GM18867 (cell line): Measurements from ENCODE around the gene INPP5F.
"Not testable (repeated sequence)": the region's sequence is repeated elsewhere in the genome, so short reads cannot be mapped to it uniquely, and the experiment has no call there.

Experiments used
- ATAC-seq: cut with Tn5 transposase; IDR thresholded peaks from one replicate; pipeline ENCODE4 v1.9.1; 2021; ENCODE audit warnings: mild to moderate bottlenecking, moderate library complexity; ENCODE audit not compliant: unreplicated experiment

The INPP5F gene

DNA sequence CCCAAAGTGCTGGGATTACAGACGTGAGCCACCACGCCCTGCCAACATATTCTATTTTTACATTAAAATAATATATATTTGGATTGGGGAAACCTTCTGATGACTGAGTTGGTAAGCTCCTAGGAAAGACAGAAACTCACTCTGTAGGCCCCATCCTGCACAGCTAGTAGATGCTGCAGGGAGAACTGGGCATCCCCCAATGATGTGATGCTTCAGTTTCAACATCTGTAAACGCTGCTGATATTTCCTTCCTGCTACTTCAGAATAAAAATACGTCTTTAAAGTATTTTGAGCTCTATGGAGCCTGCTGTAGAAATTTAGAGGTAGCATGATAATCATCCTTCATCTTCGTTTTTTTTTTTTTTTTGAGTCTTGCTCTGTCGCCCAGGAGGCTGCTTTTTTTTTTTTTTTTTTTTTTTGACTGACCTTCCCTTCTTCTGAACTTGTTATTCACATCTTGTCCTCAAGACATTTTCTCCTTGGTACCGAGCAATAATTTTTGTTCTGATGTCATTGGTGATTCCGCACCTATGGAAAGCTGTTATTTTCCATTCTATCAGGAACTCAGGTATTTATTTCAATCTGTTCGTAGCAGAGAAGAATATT, 21.8 kb upstream of the INPP5F start:
- ATAC-seq, result no peak

DNA sequence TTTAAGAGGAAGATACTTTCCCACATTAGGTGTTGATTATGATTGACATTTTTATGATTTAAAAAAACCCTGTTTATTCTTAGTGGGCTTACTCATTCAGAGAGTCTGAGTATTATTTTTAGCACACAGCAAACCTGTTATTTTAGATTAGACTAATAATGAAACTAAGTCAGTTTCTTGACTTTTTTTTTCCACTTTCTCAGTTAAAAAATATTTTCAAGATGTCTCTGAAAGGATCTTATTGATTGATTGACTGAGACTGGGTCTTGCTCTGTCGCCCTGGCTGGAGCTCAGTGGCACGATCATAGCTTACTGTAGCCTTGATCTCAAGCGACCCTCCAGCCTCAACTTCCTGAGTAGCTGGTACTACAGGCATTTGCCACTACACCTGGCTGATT, 20.4 kb upstream of the INPP5F start:
- peak; percentile 48 for ATAC-seq

DNA sequence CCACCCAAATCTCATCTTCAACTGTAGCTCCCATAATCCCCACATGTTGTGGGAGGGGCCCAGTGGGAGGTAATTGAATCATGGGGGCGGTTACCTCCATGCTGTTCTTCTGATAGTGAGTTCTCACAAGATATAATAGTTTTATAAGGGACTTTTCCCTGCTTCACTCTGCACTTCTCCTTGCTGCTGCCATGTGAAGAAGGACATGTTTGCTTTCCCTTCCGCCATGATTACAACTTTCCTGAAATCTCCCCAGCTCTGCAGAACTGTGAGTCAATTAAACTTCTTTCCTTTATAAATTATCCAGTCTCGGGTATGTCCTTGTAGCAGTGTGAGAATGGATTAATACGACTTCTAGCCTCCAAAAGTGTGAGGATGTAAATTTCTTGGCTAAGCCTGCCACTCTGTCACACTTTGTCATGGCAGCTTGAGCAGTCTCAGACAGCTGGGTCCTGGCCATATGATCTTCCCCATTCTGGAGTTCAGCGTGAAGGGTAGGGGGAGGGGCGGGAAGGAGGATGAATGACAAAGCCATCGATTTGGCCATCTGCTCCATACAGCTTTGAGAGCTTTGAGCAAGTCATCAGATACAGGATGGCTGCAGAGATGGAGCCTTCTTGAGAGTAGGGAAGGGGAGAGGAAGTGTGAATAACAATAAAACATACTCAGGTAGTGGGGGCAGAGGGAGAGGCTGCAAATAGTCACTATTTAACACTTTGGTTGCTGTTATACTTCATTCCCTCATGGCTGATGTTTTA, 19.1 kb upstream of the INPP5F start:
- ATAC-seq, result no peak

DNA sequence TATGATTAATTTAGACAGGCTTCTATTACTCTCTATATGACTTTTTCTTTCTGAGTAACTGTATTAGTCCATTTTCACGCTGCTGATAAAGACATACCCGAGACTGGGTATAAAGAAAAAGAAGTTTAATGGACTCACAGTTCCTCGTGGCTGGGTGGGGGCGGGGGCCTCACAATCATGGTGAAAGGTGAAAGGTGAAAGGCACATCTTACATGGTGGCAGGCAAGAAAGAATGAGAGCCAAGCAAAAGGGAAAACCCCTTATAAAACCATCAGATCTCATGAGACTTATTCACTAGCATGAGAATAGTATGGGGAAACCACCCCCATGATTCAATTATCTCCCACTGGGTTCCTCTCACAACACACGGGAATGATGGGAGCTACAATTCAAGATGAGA, 18.5 kb upstream of the INPP5F start:
- not testable (repeated sequence) for ATAC-seq

DNA sequence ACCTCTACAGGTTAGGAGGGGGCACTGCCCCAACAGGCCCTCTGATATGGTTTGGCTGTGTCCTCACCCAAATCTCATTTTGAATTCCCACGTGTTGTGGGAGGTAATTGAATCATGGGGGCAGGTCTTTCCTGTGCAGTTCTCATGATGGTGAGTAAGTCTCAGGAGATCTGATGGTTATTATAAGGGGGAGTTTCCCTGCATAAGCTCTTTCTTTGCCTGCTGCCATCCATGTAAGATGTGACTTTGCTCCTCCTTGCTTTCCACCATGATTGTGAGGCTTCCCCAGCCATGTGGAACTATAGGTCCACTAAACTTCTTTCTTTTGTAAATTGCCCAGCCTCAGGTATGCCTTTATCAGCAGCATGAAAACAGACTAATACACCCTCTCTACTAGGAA, 14.9 kb upstream of the INPP5F start:
- not testable (repeated sequence) for ATAC-seq

DNA sequence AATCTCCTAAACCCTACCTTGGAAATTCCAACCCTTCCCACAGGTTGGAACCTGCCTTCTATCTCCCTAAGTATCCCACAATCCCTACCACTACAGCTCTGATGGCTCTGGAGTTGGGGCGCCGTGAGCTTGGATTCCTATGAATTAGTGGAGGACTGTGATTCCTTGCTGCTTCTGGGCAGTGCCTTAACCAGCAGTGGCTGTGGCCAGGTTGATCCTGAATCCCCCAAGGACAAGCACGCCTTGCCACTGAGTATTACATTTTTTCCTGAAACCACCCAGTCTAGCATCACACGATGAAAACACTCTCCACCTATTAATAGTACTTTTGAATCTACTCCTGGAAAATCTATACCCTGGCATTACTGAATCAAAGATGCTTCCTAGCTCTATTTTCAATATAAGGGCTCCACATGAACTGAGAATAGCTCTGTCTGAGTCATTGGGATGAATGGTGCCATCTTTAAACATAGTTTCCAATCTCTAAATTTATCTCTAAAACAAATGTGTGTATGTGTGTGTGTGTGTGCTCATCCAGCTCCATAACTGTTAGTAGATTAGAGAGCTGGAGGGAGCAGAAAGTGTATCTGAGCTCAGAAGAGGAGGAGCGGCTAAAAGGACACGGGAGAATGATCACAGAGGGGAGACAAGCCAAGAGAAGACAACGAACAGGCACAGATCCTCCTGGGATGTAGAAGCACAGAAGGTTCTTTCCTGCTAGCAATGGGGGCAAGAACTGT, 11.9 kb upstream of the INPP5F start:
- ATAC-seq, result no peak

DNA sequence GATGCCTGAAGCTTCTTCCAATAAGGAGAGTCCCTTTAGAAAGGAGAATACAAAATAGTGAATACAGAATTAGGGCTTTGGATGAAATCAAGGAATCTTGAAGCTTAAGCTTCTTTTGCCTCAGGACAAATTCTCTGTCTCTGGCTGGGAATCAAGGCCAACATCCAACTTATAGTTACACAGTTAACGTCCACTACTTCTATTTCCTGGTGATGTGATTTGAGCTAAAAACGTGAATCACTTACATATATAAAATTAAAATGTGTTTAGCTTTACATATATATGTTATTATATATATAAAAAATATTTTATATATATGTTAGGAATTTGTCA, 11.4 kb upstream of the INPP5F start:
- ATAC-seq, result no peak

DNA sequence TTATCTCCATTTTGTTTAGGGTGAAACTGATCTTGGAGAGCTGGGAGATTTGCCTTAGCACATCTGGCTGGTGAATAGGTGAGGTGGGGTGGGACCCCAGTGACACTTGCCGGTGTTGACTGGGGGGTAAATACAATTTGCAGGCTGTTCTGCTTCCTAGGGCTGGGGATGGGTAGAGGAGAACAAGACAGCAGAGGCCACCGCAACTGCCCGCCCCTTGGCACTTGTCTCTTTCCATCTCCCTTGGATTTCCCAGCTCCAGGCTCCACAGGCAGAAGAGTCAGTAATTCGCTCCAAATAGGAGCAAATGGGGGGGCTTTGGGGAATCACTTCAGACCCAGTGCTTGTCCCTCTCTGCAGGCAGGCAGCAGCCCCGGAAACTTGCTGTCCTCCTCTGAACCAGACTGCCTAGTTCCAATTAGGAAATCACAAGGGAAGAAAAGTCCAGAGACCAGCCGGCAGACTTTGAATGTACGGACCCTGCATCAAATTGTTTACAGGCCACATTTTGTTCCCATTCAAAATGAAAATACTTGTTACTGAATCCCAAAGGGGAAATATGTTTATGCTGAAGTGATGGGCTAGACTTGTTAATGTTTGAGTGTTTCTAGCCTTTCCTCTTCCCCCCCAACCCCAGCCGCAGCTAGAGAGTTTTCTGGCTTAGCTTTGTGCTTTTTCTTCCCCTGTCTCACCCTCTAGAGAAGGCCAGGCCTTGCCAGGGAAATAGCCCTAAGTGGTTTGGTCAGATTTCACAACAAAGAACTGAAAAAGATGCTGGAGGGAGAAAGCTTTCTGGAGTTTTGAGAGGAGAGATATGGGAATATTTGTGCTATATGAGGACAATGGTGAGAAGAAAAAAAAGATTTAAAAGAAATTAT, 10.0 kb upstream of the INPP5F start:
- ATAC-seq, result no peak

DNA sequence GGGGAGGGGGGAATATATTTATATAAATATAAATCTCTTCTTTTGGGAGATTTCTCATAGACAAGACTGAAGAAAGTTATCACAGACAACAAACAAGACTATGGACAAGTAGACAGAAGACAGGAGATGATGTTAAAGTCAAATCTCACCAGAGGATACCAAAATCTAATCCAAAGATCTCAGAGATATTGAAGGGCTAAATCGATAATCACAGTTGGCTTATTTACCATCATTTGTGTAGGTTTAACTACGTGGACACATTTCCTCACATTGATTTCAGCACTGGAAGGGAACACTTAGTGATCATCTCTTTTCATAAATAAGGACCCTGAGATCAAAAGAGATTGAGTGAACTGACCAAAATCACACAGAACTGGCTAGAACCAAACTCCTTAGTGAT, 2.7 kb upstream of the INPP5F start:
- no peak for ATAC-seq

DNA sequence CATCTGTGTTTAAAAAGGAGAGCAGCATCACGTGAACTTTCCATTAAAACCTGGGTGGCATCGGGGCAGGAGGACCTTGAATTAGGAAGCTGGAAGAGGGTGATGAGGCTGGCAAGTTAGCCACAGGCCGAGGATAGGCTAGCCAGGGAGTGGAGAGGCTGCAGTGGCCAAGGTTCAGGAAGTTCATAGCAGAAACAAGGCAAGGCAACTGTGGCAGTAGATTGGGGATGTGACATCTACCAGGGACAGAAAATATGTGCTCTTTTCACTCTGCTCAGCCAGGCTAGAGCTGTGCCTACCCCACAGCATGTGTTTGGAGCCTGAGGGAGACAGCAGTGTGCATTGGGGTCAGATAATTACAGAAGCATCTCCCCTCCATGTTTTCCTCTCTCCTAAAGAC, 2.2 kb upstream of the INPP5F start:
- ATAC-seq, result no peak

DNA sequence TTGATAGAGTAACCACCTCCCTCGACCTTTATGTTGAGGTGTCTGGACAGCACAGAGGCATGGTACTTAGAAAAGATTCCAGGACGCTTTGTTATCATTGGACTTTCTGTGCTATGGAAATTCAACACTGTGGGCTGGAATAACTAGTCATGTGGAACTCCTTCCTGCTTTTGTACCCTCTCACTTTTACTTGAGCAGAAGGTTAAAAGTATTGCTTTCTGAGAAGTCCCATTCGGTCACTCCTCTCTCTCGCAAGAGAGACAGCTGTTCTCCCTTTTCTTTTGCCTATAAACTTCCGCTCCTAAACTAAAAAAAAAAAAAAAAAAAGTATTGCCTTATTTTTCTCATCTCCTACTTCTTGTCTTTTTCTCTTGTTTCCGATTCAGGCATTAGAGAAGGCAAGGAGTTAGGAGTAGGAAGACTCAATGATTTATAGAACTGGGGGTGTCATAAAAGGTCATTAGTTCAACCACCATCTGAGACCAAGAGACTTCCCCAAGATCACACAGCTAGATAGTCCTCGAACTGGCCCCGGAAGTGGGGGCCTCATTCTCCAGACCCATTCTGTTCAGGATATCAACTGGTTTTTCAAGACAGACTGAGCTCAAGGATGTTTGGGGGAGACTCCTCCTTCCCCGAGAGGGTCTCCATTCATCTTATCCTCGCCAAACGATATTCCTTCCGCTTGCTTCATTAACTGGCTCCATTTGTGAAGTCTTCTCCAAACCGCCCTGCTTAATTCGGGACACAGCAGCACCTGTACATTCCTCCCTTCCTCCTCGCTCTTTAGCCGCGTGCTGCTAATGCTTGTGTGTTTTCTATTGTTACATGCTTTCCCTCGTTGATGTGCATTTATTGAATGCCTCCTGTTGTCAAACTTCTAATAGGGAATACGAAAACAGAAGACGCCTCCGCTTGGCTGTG, 995 bp upstream of the INPP5F start:
- peak; percentile 24 for ATAC-seq

DNA sequence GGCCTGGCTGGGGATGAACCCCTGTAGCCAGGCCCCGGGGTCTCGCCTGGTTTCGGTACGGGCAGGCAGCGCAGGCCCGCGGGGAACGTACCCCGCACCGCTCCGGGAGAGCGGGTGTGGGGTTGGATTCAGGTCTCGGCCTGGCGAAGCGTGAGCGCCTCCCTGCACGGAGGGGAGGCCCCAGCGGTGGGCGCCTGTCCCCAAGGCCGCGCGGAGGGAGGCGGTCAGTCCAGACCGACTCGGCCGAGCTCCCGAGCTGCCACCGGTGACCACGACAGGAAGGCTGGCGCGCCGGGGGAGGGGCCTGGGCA, 378 bp upstream of the INPP5F start:
- ATAC-seq, result no peak

DNA sequence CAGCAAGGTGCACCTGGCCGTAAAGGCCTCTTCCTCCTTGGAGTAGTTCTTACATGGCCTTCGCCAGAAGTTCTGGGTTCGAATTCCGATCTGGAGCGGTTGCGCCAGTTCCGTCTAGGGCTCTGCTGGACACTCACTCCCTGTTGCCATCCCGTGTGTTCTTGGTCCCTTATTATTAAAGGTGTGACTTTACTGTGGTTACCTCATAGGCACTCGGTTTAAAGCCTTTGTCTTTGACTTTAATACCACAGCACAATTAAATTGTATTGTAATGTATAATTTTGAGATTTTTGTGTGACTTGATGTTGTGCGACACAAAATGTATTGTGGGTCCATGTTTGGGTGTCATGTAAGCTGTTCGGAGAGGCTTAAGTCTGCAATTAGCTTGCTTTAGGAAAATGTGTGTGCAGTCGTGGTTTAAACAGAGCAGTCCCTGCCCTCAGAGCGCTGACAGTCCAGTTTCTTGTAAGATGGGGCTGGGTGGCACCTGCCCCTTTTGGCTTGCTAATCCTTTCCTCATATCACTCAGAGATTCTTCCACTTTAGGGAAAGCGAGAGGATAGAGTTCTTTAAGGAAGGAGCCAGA, 919 bp downstream of the INPP5F start:
- ATAC-seq, result no peak

DNA sequence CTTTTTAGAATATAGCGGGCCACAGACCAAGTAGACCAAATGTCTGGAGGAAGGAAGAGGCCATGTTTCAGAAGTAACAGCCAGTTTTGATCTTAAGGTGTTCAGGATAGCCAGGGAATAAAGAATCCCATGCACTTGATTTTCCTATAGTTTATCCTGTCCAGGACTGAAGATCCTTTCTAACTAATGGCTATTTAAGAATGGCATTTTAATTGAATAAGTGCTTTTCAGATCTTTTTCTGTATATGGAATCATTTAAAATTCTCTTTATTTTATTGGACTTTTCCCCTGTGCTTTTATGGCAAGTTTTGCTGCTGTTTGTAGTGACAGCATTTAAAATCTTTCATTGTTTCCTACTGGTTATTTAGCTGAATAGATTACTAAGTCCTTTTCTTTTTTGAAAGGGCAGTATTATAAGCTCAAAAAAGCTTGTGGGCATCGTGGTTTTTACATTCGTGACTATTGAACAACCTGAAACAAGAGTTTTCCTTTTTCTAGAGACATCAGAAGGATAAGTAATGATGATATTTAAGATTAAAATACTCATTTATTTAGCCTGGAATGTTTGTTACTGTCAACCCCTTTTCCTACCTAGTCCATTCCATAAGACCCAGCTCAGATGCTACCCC, 2.4 kb downstream of the INPP5F start:
- ATAC-seq, result no peak

DNA sequence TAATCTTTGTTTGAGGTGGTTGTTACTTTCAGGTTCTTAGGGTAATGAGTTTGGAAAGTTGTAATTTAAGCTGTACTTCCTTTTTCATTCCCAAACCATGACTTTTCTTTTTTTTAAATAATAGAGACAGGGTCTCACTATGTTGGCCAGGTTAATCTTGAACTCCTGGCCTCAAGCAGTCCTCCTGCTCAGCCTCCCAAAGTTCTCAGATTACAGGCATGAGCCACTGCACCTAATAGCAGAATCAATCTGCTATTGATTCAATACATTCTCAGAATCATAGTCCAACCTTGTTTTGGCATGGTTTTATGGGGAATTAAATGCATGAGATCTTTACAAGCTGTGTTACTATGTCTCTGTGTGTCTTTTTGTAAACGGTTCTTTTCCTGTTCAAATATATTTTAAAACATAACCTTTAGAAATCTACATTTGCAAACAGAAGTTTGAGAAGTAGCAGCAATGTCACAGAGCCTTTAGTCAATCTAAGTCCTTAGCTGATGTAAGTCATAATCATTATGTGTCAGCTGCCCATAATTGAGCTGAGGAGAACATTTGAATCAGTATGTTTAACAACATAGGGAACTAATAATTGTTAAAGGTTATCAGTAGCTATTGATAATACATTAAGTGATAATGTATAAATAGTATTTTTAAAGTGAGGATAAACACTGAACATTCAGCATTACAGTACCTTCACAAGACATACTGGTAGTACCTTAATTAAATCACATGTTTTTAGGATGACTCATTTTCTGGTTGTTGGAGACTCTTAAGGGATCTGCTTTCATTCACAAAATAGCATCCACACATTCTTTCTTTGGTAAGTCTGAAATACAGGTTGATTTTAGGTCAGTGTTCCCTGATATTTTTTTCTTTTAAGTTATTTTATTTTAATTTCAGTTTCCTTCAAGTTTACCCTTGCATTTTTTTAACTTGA, 8.8 kb downstream of the INPP5F start:
- ATAC-seq, result no peak

DNA sequence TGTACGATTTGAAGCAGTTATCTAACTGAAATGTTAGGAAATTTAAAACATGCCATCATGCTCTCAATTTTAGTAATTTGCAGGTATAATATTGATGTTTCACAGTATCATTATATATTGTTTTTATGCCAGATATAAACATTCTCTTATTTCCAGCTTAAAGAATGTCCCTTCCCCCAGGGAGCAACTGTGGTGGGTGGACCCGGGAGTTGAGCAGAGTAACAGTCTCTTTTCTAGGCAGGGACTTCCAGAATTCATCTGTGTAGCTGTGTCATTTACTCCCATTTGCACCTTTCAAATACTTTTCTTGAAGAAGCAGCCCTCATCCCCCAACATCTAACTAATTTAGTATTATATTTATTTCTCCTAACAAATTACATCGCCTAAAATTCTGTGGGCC, 9.6 kb downstream of the INPP5F start:
- no peak for ATAC-seq

DNA sequence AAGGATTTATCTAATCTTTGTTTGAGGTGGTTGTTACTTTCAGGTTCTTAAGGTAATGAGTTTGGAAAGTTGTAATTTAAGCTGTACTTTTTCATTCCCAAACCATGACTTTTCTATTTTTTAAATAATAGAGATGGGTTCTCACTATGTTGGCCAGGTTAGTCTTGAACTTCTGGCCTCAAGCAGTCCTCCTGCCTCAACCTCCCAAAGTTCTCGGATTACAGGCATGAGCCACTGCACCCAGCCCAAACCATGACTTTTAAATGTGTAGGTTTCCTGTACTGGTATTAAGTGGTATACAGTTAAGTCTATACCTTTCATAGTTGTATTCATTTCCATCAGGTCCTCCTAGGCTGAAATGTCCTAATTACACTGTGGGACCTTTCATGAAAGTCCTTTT, 10.4 kb downstream of the INPP5F start:
- ATAC-seq, result no peak

DNA sequence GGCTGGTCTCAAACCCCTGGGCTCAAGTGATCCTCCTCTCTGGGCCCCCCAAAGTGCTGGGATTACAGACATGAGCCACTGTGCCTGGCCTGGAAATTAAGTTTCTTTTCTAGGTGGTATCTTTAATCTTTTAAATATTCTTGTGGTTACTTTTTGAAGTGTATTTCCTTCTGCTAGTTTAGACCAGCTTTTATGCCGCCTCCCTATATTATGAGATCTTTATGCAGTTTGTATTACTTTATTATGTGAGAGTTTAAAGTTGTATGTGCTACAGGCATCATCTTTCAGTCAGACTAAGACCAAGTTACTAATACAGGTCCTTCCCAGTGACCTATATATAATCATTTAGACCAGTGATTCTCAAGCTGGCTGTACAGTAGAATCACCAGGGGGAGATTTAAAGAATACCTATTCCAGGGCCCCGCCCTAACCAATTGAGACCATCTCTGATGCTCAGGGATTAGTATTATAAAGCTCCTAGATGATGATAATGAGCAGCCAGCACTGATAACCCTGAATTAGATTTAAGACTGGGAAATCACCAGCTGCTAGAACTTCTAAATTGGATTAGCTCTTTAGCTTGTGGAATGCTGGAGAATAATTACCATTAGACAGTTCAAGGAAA, 11.3 kb downstream of the INPP5F start:
- no peak for ATAC-seq
